ENCODE measurements around the gene TAF1B. TPM values are rescaled to one million over a fixed set of nuclear protein-coding genes. Genes with fewer than 3 reads are reported as not detected.

TAF1B gene
- total and polyA plus RNA-seq, 2 donors (not counting 3 experiments of a cell fraction or from before 2014, with no cell fraction given) = 6.3 to 29.4 TPM

- no peak for FAIRE-seq
These were observed 40.6 kb downstream of the TAF1B start for GRCh38 chr2:9883897-9884296.

More at GRCh38 chr2:9883897-9884296, 40.6 kb downstream of the TAF1B start:
- Histone ChIP-seq H3K9ac (replicated peaks; ENCODE audit: extremely low read depth, insufficient read depth, low read length) (no peak overlapping the region), H4K20me1 (replicated peaks; ENCODE audit: control insufficient read depth, extremely low read depth, insufficient read depth, low read length) (no peaks in the 10 kb centered on the region), H2AFZ (ENCODE audit: low read depth, low read length) (no peak overlapping the region), H3K79me2 (ENCODE audit: control insufficient read depth, insufficient read depth, low read length) (no peaks in the 10 kb centered on the region), H3K4me1 (ENCODE audit: control insufficient read depth, extremely low read depth, insufficient read depth, low read length) (no peaks in the 10 kb centered on the region), H3K9me3 (replicated peaks; ENCODE audit: control insufficient read depth, insufficient read depth, low read length) (no peaks in the 10 kb centered on the region), H3K36me3 (ENCODE audit: control insufficient read depth in 2 of 2, extremely low read depth in 1 of 2, insufficient read depth in 2 of 2, low read length in 2 of 2) (peaks cover 0 to 6% of the 10 kb centered on the region in 2 experiments), H3K4me3 (replicated peaks in 1 of 3; ENCODE audit: insufficient read depth in 1 of 3, low read depth in 1 of 3, low read length in 3 of 3) (no peak overlapping the region), H3K27ac (ENCODE audit: insufficient read depth, low read depth, low read length) (no peak overlapping the region), H3K4me2 (ENCODE audit: insufficient read depth, low read length) (no peak overlapping the region), H3K27me3 (ENCODE audit: control insufficient read depth in 2 of 2, insufficient read depth in 2 of 2, low read length in 2 of 2) (no peaks in the 10 kb centered on the region), H3K9me1 (replicated peaks; ENCODE audit: control insufficient read depth, extremely low read depth, insufficient read depth, low read length) (no peaks in the 10 kb centered on the region)
- intact Hi-C loops (cut with micrococcal nuclease) (no loop called here), dilution Hi-C loops (cut with MboI; ENCODE audit: extremely low pct_ligation_motif_present, low sequenced_read_pairs) (no loop called here)
- no TSS peak for BruUV-seq (replicated peaks)
- CTCF ChIA-PET = interaction anchor here (0.6 to 2.4 kb wide), 5 partner anchors 13 to 165 kb away, joined by 3 to 11 read pairs (median 3); no protein-coding TSS in a partner anchor
- POLR2A ChIA-PET = interaction anchor here (0.6 kb wide), 1 partner anchor 40 kb away, joined by 3 read pairs; no protein-coding TSS in a partner anchor
- no peak for DNase-seq (ENCODE audit: low read depth, low spot score)
- TF ChIP-seq JUN (IDR thresholded peaks at IDR 0.05; ENCODE audit: borderline replicate concordance, insufficient read depth, insufficient read length, low read depth) = no peak
- no peak for TF ChIP-seq POLR2AphosphoS5 (IDR thresholded peaks at IDR 0.05; ENCODE audit: insufficient read depth, low read depth, low read length)
- TF ChIP-seq GATA2 (IDR thresholded peaks at IDR 0.05; ENCODE audit: insufficient read depth, insufficient read length, low read depth, low read length) = no peak
- TF ChIP-seq MYC (IDR thresholded peaks at IDR 0.05; ENCODE audit: low read depth, low read length) = no peak
- TF ChIP-seq MAX (IDR thresholded peaks at IDR 0.05; ENCODE audit: insufficient read depth, insufficient read length) = no peak
- TF ChIP-seq FOS (IDR thresholded peaks at IDR 0.05; ENCODE audit: borderline replicate concordance, insufficient read depth, low read length) = no peak
- no peak for TF ChIP-seq EZH2 (IDR thresholded peaks at IDR 0.05; ENCODE audit: borderline replicate concordance, low read depth, low read length, severe bottlenecking)
- no peak for TF ChIP-seq CTCF (IDR thresholded peaks at IDR 0.05; ENCODE audit: extremely low read depth in 1 of 2, insufficient read depth in 1 of 2, low read depth in 1 of 2, low read length in 2 of 2)
- TF ChIP-seq POLR2A (IDR thresholded peaks at IDR 0.05; ENCODE audit: low read depth, low read length) = no peak

Data from endothelial cell of umbilical vein (primary cell).